ENCODE results near the gene ATL2.

DNA sequence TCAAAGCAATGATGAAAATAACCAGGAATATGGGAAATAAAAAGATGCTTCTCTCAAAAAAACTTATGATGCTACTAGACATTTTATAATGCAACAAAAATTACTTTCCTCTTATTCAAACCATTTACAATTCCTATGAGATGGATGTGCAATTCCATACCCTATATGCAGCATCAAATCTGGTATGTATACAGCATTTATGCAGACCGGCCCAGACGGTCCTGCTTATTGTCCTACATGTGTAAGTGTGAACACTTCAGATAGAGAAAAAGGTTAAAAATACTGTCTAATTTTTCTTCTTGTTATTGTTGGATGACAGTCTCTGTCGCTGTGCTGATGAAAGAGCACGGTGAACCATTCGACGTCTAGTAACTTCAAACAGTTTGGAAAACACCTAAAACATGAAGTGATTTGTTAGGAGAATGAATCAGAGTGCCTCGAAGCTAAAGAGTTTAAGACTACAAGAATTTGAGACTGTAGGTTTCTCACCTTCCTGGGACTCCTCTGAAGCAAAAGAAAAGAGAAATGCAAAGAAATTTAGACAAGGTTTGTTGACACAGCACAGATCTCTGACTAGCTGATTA is 80.8 kb downstream of the ATL2 start:
- TF ChIP-seq POLR2A (IDR thresholded peaks at IDR 0.05): no peak
- TF ChIP-seq, protein P1, sequence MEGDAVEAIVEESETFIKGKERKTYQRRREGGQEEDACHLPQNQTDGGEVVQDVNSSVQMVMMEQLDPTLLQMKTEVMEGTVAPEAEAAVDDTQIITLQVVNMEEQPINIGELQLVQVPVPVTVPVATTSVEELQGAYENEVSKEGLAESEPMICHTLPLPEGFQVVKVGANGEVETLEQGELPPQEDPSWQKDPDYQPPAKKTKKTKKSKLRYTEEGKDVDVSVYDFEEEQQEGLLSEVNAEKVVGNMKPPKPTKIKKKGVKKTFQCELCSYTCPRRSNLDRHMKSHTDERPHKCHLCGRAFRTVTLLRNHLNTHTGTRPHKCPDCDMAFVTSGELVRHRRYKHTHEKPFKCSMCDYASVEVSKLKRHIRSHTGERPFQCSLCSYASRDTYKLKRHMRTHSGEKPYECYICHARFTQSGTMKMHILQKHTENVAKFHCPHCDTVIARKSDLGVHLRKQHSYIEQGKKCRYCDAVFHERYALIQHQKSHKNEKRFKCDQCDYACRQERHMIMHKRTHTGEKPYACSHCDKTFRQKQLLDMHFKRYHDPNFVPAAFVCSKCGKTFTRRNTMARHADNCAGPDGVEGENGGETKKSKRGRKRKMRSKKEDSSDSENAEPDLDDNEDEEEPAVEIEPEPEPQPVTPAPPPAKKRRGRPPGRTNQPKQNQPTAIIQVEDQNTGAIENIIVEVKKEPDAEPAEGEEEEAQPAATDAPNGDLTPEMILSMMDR (IDR thresholded peaks at IDR 0.05): no peak
